Esophagus squamous epithelium (tissue), 5 donors: ENCODE results near the gene RNF169. TPM values are rescaled to one million over a fixed set of nuclear protein-coding genes. Genes with fewer than 3 reads are reported as not detected.

Experiments used
- DNase-seq: peaks from one replicate; lab custom pipeline; 2025; lab: John Stamatoyannopoulos, UW
- H3K27ac ChIP-seq, 4 donors: fragments of 200-600 bp; sonication (generic); one replicate each; pipeline ENCODE4 v1.5.1; 2016 to 2019; ENCODE audit warnings: mild to moderate bottlenecking in 1 of 4
- H3K27me3 ChIP-seq, 4 donors: fragments of 200-600 bp; sonication (generic); 1 replicate in 3 of 4; 2 replicates in 1 of 4; pipeline versions ENCODE4 v1.5.1 to v1.6.0; 2017 to 2021; ENCODE audit warnings: antibody characterized with exemption in 1 of 4
- H3K36me3 ChIP-seq, 3 donors: fragments of 200-600 bp; sonication (generic); one replicate each; pipeline ENCODE4 v1.5.1; 2016 to 2019
- H3K4me1 ChIP-seq, 3 donors: fragments of 200-600 bp; sonication (generic); one replicate each; pipeline ENCODE4 v1.5.1; 2017 to 2019
- H3K4me3 ChIP-seq, 4 donors: fragments of 200-600 bp; sonication (generic); 1 replicate in 3 of 4; 2 replicates in 1 of 4; pipeline ENCODE4 v1.5.1; 2016 to 2019; ENCODE audit warnings: mild to moderate bottlenecking in 2 of 4, moderate library complexity in 1 of 4
- H3K9me3 ChIP-seq, 3 donors: fragments of 200-600 bp; sonication (generic); one replicate each; pipeline ENCODE4 v1.5.1; 2016 to 2019
- POLR2A ChIP-seq, 4 donors: fragments of 450-650 bp; IDR thresholded peaks; one replicate each; pipeline ENCODE4 v1.6.1; 2017; ENCODE audit warnings: antibody characterized with exemption in 4 of 4, mild to moderate bottlenecking in 4 of 4, moderate library complexity in 3 of 4
- WGBS, 2 donors: methylation state at CpG; one replicate each; pipeline ENCODE4 v1.1.5; 2018; 5-methylcytosine and 5-hydroxymethylcytosine counted together
- intact Hi-C: fragments of 100-400 bp; cut with DNase I; formaldehyde crosslinking; loops from one replicate; pipeline ENCODE4 v1.15.0; 2022
- total RNA-seq, 4 donors: library from RNA; depleted of rRNA; stranded (reverse); fragments of >200 nt; gene quantifications; one replicate each; pipeline ENCODE4 v1.1.0, GENCODE V29; 2016
- TF ChIP-seq, protein P1 (sequence below), 6 experiments: fragments of 450-650 bp in 4 of 6; fragments of 200-600 bp in 2 of 6; sonication (generic) in 2 of 6; IDR thresholded peaks; one replicate each; pipeline ENCODE4 v1.5.1; 2016 to 2019; ENCODE audit warnings: antibody characterized with exemption in 6 of 6, mild to moderate bottlenecking in 4 of 6, moderate library complexity in 4 of 6
- donor health status: DM: yes; HTN: yes; CAD: no.

Gene RNF169
- total RNA-seq, 4 donors from 2014 or later: 18.0 to 23.3 (median 19.2) TPM

DNA sequence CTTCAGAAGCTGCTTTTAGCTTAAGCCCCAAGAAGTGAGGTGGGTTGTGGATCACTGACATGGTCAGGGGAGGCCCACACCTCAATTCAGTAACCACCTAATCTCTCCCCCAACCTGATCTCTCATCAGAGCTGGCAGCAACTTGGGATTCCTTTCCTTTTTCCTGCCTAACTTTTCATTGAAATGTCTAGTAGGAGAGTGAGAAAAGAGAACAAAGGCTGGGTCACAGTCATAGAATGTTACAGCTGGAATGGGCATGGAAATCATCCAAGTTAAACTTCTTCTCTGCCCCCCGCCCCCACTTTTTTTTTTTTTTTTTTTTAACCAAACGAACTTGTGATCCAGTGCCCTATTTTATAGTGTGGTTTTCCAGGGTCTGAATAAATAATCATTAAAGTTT lies 91.8 kb downstream of the RNF169 start:
- no peak overlapping the region for H3K4me3 ChIP-seq
- WGBS, 2 donors: 64 to 75% methylated on average over 2 of the region's 2 CpGs
- H3K27ac ChIP-seq: no peak overlapping the region
- TF ChIP-seq, protein P1, sequence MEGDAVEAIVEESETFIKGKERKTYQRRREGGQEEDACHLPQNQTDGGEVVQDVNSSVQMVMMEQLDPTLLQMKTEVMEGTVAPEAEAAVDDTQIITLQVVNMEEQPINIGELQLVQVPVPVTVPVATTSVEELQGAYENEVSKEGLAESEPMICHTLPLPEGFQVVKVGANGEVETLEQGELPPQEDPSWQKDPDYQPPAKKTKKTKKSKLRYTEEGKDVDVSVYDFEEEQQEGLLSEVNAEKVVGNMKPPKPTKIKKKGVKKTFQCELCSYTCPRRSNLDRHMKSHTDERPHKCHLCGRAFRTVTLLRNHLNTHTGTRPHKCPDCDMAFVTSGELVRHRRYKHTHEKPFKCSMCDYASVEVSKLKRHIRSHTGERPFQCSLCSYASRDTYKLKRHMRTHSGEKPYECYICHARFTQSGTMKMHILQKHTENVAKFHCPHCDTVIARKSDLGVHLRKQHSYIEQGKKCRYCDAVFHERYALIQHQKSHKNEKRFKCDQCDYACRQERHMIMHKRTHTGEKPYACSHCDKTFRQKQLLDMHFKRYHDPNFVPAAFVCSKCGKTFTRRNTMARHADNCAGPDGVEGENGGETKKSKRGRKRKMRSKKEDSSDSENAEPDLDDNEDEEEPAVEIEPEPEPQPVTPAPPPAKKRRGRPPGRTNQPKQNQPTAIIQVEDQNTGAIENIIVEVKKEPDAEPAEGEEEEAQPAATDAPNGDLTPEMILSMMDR (IDR thresholded peaks at IDR 0.05): no peak
- no peak for TF ChIP-seq POLR2A (IDR thresholded peaks at IDR 0.05)
- no peak for DNase-seq
- H3K4me1 ChIP-seq: no peaks in the 10 kb centered on the region
- no peaks in the 10 kb centered on the region for H3K9me3 ChIP-seq
- intact Hi-C loops: no loop called here
- peaks cover 14 to 96% (median 20%) of the 10 kb centered on the region in 3 donors for H3K36me3 ChIP-seq
- no peaks in the 10 kb centered on the region for H3K27me3 ChIP-seq

DNA sequence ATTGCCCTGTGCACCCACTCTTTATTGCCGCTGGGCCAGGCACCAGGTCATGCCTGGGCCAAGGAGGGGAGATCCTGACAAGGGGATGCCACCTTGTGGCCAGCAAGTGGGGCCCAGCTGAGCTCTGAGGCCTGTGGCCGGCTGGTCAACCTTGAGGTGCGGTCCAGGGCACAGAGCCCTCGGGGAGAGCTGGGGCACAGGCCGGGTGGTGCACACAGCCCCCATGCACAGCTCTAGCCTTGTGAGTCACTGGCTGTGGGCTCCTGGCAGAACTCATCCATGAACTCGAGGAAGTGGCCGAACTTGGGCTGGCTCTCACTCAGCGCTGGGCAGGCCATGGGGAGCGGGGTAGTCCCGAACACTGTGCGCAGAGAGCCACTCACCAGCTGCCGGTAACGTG lies 94.3 kb downstream of the RNF169 start:
- Histone ChIP-seq H3K36me3 (peaks cover 6 to 90% (median 10%) of the 10 kb centered on the region in 3 donors), H3K4me1 (no peaks in the 10 kb centered on the region), H3K27ac (no peak overlapping the region), H3K9me3 (no peaks in the 10 kb centered on the region), H3K27me3 (no peaks in the 10 kb centered on the region), H3K4me3 (no peak overlapping the region)
- WGBS, 2 donors: 80% methylated on average over 1 of the region's 13 CpGs; no CpG with 5 or more reads in 1 of the 2 donors
- no peak for DNase-seq
- intact Hi-C loops: no loop called here
- no peak for TF ChIP-seq POLR2A (IDR thresholded peaks at IDR 0.05)
- TF ChIP-seq, protein P1 (IDR thresholded peaks at IDR 0.05): no peak

- Histone ChIP-seq H3K27me3 (no peaks in the 10 kb centered on the region), H3K36me3 (peaks cover 6 to 91% (median 10%) of the 10 kb centered on the region in 3 donors), H3K9me3 (no peaks in the 10 kb centered on the region), H3K4me3 (no peak overlapping the region), H3K4me1 (no peaks in the 10 kb centered on the region), H3K27ac (no peak overlapping the region)
- 66 to 95% methylated on average over 2 to 3 of the region's 3 CpGs for WGBS, 2 donors
- DNase-seq: no peak
- TF ChIP-seq, protein P1 (IDR thresholded peaks at IDR 0.05): no peak
- no peak for TF ChIP-seq POLR2A (IDR thresholded peaks at IDR 0.05)
- intact Hi-C loops: no loop called here
Measured at GRCh38 chr11:74844072-74844471, 95.4 kb downstream of the RNF169 start.

DNA sequence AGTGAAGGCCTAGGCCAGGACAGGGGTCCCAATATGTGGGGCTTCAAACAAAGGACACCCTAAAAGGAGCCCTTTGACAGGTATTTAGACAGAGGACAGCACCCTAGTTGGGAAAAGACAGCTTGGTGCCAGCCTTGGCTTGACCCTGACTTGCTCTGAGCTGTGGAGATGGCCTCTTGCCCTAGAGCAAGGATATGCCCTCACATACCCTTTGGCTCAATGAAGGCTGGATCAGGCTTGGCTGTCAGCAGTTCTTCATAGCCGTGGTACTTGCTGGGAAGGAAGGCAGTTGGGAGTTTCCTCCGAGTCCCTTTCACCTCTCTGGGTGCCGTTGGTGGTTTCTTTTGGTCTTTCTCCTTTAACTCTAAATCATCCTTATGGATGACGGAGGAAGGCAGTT lies 96.2 kb downstream of the RNF169 start:
- WGBS, 2 donors: 86 to 89% methylated on average over 3 to 4 of the region's 4 CpGs
- peaks cover 6 to 91% (median 10%) of the 10 kb centered on the region in 3 donors for H3K36me3 ChIP-seq
- no peak for TF ChIP-seq POLR2A (IDR thresholded peaks at IDR 0.05)
- TF ChIP-seq, protein P1 (IDR thresholded peaks at IDR 0.05): no peak
- no peak overlapping the region for H3K4me3 ChIP-seq
- no peaks in the 10 kb centered on the region for H3K4me1 ChIP-seq
- H3K9me3 ChIP-seq: no peaks in the 10 kb centered on the region
- no peak for DNase-seq
- no peaks in the 10 kb centered on the region for H3K27me3 ChIP-seq
- H3K27ac ChIP-seq: no peak overlapping the region
- intact Hi-C loops: no loop called here

- intact Hi-C loops: no loop called here
- H3K4me3 ChIP-seq: no peak overlapping the region
- H3K36me3 ChIP-seq: peaks cover 6 to 94% (median 10%) of the 10 kb centered on the region in 3 donors
- no peaks in the 10 kb centered on the region for H3K27me3 ChIP-seq
- H3K27ac ChIP-seq: no peak overlapping the region
- no peaks in the 10 kb centered on the region for H3K4me1 ChIP-seq
- H3K9me3 ChIP-seq: no peaks in the 10 kb centered on the region
- 90 to 92% methylated on average over 5 of the region's 5 CpGs for WGBS, 2 donors
- no peak for DNase-seq
- TF ChIP-seq, protein P1 (IDR thresholded peaks at IDR 0.05): no peak
- no peak for TF ChIP-seq POLR2A (IDR thresholded peaks at IDR 0.05)
Measured at GRCh38 chr11:74845978-74846517, 97.4 kb downstream of the RNF169 start.
